22Rv1 (cell line): ENCODE measurements around the gene KIAA1671.

Source experiments
- H3K27ac ChIP-seq: fragments of 450-650 bp; 2 replicates; pipeline ENCODE4 v1.5.1; 2017
- CTCF ChIP-seq: fragments of 450-650 bp; IDR thresholded peaks from 2 replicates; pipeline ENCODE4 v1.5.1; 2017; ENCODE audit warnings: mild to moderate bottlenecking
- ZFX ChIP-seq: fragments of 450-650 bp; IDR thresholded peaks from 2 replicates; pipeline ENCODE4 v1.6.1; 2017; ENCODE audit warnings: antibody characterized with exemption, borderline replicate concordance

KIAA1671 gene

GRCh38 chr22:24928322-24928721, 24.2 kb upstream of the KIAA1671 start:
- H3K27ac ChIP-seq: no peak overlapping the region
- TF ChIP-seq CTCF: no peak
- TF ChIP-seq ZFX: no peak

GRCh38 chr22:24930678-24931077, 21.8 kb upstream of the KIAA1671 start:
- TF ChIP-seq ZFX: no peak
- no peak for TF ChIP-seq CTCF
- no peak overlapping the region for H3K27ac ChIP-seq

GRCh38 chr22:24935771-24936483, 16.6 kb upstream of the KIAA1671 start:
- H3K27ac ChIP-seq: no peak overlapping the region
- no peak for TF ChIP-seq ZFX
- TF ChIP-seq CTCF: no peak

GRCh38 chr22:24937114-24937513, 15.4 kb upstream of the KIAA1671 start:
- no peak overlapping the region for H3K27ac ChIP-seq
- TF ChIP-seq CTCF (peak; percentile 45), ZFX (no peak)

- peak; percentile 90 for TF ChIP-seq CTCF
- no peak for TF ChIP-seq ZFX
- no peak overlapping the region for H3K27ac ChIP-seq
These were observed 13.7 kb upstream of the KIAA1671 start for GRCh38 chr22:24938741-24939341.

- TF ChIP-seq ZFX (no peak), CTCF (no peak)
These were observed 10.2 kb upstream of the KIAA1671 start for GRCh38 chr22:24942301-24942700.

GRCh38 chr22:24944217-24944937, 8.1 kb upstream of the KIAA1671 start:
- H3K27ac ChIP-seq: no peak overlapping the region
- no peak for TF ChIP-seq CTCF
- no peak for TF ChIP-seq ZFX

More at GRCh38 chr22:24942301-24942700, 10.2 kb upstream of the KIAA1671 start:
- no peak overlapping the region for H3K27ac ChIP-seq
